GM18498 (cell line): Measurements from ENCODE around the gene SLC29A4.
"Not testable (repeated sequence)": the region's sequence is repeated elsewhere in the genome, so short reads cannot be mapped to it uniquely, and the experiment has no call there.

Source experiments
- ATAC-seq: cut with Tn5 transposase; IDR thresholded peaks from one replicate; pipeline ENCODE4 v1.9.1; 2021; ENCODE audit warnings: mild to moderate bottlenecking, moderate library complexity; ENCODE audit not compliant: unreplicated experiment

SLC29A4 gene, protein sequence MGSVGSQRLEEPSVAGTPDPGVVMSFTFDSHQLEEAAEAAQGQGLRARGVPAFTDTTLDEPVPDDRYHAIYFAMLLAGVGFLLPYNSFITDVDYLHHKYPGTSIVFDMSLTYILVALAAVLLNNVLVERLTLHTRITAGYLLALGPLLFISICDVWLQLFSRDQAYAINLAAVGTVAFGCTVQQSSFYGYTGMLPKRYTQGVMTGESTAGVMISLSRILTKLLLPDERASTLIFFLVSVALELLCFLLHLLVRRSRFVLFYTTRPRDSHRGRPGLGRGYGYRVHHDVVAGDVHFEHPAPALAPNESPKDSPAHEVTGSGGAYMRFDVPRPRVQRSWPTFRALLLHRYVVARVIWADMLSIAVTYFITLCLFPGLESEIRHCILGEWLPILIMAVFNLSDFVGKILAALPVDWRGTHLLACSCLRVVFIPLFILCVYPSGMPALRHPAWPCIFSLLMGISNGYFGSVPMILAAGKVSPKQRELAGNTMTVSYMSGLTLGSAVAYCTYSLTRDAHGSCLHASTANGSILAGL

DNA sequence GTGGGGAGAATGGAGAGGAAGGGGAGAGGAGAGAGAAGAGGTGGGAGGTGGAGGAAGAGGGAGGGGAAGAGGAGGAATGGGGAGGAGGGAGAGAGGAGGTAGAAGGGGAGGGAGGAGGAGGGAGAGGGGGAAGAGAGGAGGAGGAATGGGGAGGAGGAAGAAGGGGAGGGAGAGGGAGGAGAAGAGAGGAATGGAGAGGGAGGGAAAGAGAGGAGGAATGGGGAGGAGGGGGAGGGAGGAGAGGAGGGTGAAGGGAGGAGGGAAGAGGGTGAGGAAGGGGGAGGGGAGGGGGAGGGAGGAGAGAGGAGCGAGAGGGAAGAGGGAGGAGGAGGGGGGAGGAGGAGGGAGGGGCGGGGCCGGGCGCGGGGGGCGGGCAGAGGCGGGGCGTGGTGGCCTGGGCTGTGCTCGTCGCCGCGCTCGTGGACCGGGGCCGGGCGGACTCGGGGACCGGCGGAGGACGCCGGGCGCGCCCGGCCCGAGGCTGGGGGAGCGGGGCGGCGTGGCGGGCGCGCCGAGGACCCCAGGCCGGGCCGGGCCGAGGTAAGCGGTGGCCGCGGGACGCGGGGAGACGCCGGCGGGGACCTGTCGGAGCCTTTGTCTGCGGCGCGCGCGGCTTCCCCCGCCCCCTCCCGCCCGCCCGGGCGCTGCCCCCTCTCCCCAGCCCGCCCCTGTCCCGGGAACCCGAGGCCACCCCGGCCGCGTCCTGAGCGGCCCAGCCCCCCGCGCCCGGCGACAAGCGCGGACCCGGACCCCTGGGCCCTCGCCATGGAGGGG is at the start of gene SLC29A4:
SLC29A4 (plus strand) TSS at position 401 of the 774 bp plus-strand sequence. CDS start 4,874 bp downstream, outside the sequence.
- no peak for ATAC-seq

- peak; percentile 31 for ATAC-seq
Measured at GRCh38 chr7:5234852-5235831, 47.6 kb upstream of the SLC29A4 start.

- no peak for ATAC-seq
Measured at GRCh38 chr7:5237286-5237685, 45.5 kb upstream of the SLC29A4 start.

- no peak for ATAC-seq
Measured at GRCh38 chr7:5238500-5238899, 44.2 kb upstream of the SLC29A4 start.

DNA sequence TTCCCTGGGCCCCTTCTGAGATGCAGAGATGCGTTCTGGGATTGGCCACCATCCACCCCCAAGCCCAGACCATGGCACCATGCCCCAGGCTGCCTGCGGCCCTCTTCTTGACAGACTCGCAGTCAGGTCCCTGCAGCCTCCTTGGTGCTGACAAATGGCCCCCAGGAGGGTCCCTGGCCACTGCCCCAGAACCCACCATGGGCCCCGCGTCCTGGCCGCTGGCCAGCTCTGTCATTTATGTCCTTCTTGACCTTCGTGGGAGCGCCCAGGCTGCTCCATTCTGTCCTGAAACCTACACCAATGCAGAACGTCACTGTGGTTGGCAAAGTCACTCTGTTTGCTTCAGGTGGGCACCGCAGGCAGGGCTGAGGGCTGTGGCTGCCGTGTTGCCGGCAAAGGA is 39.5 kb upstream of the SLC29A4 start:
- no peak for ATAC-seq

GRCh38 chr7:5248201-5248885 is 34.4 kb upstream of the SLC29A4 start:
- ATAC-seq = no peak

DNA sequence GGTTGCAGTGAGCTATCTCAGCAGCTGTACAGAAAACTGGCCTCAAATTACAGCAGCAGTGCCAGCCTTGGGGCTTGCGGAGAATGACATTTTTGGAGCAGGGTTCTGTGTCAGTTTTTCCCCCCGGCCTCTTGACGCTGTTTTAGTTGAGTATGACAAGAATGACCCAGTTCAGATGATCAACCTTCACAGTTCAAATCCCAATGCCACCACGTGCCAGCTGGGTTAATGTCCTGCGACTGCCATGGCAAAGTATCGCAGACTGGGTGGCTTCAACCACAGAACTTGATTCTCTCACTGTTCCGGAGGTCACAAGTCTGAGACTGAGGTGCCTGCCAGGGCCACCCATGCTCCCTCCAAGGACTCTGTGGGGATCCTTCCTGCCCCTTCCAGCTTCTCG is 32.0 kb upstream of the SLC29A4 start:
- not testable (repeated sequence) for ATAC-seq

GRCh38 chr7:5253529-5253928 is 29.2 kb upstream of the SLC29A4 start:
- not testable (repeated sequence) for ATAC-seq

DNA sequence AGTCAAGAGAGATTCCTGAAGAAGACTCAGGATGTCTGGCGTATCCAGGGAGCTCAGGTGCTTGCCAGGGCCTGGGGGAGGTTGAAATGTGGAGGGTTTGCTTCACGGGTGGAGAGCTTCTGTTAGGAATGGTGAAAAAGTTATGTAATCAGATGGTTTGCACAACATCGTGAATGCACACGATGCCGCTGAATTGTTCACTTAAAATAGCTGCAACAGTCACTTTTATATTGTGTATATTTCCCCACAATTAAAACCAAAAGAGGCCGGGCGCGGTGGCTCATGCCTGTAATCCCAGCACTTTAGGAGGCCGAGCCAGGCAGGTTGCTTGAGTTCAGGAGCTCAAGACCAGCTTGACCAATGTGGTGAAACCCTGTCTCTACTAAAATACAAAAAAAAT is 28.4 kb upstream of the SLC29A4 start:
- ATAC-seq = not testable (repeated sequence)

GRCh38 chr7:5255832-5256231 is 26.9 kb upstream of the SLC29A4 start:
- no peak for ATAC-seq

DNA sequence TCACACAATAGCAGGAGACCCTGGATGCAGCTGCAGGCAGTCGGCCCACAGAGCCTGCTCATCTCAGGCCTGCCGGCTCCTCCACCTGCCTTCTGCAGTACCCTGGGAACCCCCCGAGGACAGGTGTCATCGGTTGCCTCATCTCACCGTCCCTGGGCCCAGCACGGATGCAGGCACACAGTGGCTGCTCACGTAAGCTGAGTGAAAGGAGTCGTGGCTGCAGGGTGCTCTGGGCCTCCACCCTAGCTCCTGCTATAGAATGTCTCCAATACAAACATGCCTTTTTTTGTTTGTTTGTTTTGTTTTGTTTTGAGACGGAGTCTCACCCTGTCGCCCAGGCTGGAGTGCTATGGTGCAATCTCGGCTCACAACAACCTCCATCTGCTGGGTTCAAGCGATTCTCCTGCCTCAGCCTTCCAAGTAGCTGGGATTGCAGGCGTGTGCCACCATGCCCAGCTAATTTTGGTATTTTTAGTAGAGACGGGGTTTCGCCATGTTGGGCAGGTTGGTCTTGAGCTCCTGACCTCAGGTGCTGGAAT is 22.1 kb upstream of the SLC29A4 start:
- ATAC-seq = not testable (repeated sequence)

DNA sequence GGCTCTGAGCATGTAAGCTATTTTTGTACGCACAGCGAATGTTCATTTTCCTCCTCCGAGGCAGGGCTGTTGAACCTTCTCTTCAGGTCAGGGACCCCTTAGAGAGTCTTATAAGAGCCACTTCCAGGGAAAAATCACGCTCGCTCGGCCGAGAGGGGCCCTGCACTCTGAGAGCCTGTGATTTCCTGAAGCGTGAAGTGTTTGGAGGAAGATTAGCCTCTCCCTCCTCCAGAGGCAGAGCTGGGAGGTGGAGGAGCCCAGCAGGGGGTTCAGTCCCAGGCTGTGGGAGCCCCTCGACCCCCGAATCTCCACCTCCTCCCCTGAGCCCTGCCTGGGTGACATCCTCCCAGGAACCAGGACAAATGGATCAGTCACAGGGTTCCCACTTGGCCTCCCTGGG is 19.7 kb upstream of the SLC29A4 start:
- not testable (repeated sequence) for ATAC-seq

GRCh38 chr7:5265320-5266190 is 17.2 kb upstream of the SLC29A4 start:
- no peak for ATAC-seq

DNA sequence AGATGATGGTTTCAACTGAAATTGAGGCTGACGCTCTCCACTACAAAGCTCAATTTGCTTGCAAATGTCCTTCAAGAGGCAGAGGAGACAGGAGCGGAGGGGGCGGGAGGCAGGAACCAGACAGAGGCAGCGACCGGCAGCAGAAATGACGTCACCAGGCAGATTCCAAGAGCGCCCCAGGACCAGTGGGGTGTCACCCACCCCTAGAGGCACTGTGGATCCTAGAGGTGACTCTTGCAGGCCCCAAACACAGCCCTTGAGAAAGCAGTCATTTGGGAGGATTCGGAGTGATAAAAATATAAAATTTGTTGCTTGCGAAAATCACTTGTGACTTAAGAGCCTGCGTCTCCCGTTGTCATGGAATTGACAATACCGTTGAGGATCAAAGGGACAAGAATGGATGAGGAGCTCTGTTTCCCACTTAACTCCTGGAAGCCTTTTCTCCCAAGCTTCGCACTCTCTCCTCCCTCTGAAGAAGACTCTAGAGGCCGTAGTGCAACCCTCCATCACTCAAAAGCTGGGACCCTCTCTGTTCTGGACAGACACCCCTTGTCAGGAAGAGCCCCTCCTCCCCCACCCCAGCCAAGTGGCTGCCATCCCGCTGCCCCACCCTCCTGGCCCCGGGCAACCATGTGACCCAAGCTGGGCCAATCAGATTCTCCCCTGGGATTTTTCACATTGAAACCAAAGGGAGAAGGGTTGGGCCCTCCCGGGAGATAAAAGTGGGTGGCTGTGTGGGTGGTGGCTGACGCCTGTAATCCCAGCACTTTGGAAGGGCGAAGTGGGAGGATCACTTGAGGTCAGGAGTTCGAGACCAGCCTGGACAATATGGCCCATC is 16.3 kb upstream of the SLC29A4 start:
- no peak for ATAC-seq

- not testable (repeated sequence) for ATAC-seq
Measured at GRCh38 chr7:5267829-5268228, 14.9 kb upstream of the SLC29A4 start.

GRCh38 chr7:5269992-5270657 is 12.6 kb upstream of the SLC29A4 start:
- ATAC-seq = not testable (repeated sequence)

DNA sequence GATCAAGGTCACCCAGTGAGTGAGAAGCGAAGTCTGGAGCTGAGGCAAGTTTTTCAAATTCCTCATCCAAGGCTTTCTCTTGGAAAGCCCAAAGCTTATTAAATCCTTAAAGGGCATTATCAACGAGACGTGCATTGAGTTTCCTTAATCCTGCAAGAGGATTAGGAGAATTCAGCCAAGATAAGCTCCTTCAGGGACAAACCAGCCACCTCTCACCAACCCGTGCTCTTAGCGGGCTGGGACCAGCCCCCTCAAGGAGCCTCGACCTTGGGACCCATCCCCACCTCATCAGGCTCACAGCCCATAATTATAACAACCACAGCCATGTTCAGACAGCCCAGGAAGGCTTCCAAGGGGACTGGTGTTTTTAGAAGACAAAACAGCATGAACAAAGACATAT is 12.0 kb upstream of the SLC29A4 start:
- ATAC-seq = no peak
